Activated B cell treated with CpG ODN at 0.5 μM for 24 hours (primary cell): ENCODE data around the gene TASOR. TPM values are rescaled to one million over a fixed set of nuclear protein-coding genes. Genes with fewer than 3 reads are reported as not detected.

Experiments used
- ATAC-seq: fragments of 200-7000 bp; cut with Tn5 transposase; one replicate; pipeline ENCODE4 v1.10.0; 2021; ENCODE audit warnings: low read depth, mild to moderate bottlenecking, moderate library complexity
- CTCF ChIA-PET: fragments of 350-600 bp; sonication (Branson Sonifier 250); formaldehyde crosslinking; loops from one replicate; lab custom pipeline; 2021; ENCODE audit warnings: antibody characterized with exemption; lab: Charles Lee
- POLR2A ChIA-PET: fragments of 350-600 bp; sonication (Branson Sonifier 250); formaldehyde crosslinking; loops from one replicate; lab custom pipeline; 2021; ENCODE audit warnings: antibody characterized with exemption; lab: Charles Lee
- DNase-seq: peaks from one replicate; pipeline ENCODE4 v3.0.0; 2022
- H3K27ac Mint-ChIP-seq: one replicate; pipeline ENCODE4 v1.8.0; 2020; ENCODE audit warnings: mixed read lengths
- H3K27me3 Mint-ChIP-seq: one replicate; pipeline ENCODE4 v1.8.0; 2021; ENCODE audit warnings: mixed read lengths
- H3K36me3 Mint-ChIP-seq: one replicate; pipeline ENCODE4 v1.8.0; 2021; ENCODE audit warnings: low read depth, mixed read lengths
- H3K4me1 Mint-ChIP-seq: one replicate; pipeline ENCODE4 v1.8.0; 2021; ENCODE audit warnings: mixed read lengths
- H3K4me3 Mint-ChIP-seq: one replicate; pipeline ENCODE4 v1.8.0; 2020; ENCODE audit warnings: mild to moderate bottlenecking, mixed read lengths
- H3K9me3 Mint-ChIP-seq: one replicate; pipeline ENCODE4 v1.8.0; 2020; ENCODE audit warnings: mixed read lengths
- CTCF ChIP-seq: fragments of 200-600 bp; IDR thresholded peaks from one replicate; pipeline ENCODE4 v1.8.0; 2022; ENCODE audit warnings: antibody characterized with exemption, mild to moderate bottlenecking
- intact Hi-C: fragments of 100-400 bp; cut with micrococcal nuclease; formaldehyde crosslinking; loops from one replicate; pipeline ENCODE4 v1.15.1; 2024
- total RNA-seq: library from RNA; stranded (reverse); gene quantifications from 2 replicates; pipeline ENCODE4 v1.2.3, GENCODE V29; 2022

The TASOR gene
- total RNA-seq, 1 donor from 2014 or later, result 79.7 TPM

- ChIA-PET CTCF (no interaction called here), POLR2A (interaction anchor here (0.6 to 1.5 kb wide), 5 partner anchors 8 to 1374 kb away, joined by 3 to 6 read pairs (median 4); partner anchors contain the start of gene TASOR)
- Mint-ChIP-seq H3K9me3 (no peaks in the 10 kb centered on the region), H3K27me3 (no peaks in the 10 kb centered on the region), H3K27ac (no peak overlapping the region), H3K36me3 (peaks cover 56% of the 10 kb centered on the region), H3K4me3 (no peak overlapping the region), H3K4me1 (peaks cover 29% of the 10 kb centered on the region)
- ATAC-seq (no peak), DNase-seq (no peak)
- TF ChIP-seq CTCF, result no peak
- intact Hi-C loops, result no loop called here
These were observed 9.1 kb downstream of the TASOR start for GRCh38 chr3:56673781-56674457.

DNA sequence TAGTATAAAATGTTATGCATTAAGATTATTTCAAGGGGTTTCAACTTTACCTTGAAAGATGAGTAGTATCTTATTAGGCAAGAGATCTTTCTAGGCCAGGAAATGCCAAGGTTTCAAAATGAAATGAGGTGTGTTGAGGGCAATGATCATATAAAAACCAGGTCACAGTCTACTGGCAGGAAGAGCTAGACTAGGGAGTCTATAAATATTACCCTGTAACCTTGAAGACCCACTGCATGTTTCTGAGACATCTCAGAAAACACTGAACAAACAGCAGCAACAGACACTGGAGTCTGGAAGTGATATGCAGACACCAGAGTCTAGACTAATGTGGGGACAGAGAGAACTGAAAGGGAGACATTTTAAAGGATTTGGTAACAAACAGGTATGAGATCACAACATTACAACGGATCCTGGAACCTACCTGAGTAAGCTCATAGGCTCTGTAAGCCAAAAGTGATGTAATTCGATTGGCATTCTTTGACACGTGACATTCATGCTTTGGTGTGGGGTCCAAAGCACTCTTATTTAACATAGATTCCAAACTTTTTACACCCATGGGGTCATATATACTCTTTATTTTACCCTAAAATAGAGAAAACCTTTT lies 15.0 kb downstream of the TASOR start:
- POLR2A ChIA-PET, result no interaction called here
- no peak for ATAC-seq
- intact Hi-C loops, result no loop called here
- H3K27me3 Mint-ChIP-seq, result no peaks in the 10 kb centered on the region
- H3K9me3 Mint-ChIP-seq, result no peaks in the 10 kb centered on the region
- CTCF ChIA-PET, result no interaction called here
- no peak overlapping the region for H3K4me3 Mint-ChIP-seq
- peaks cover 3% of the 10 kb centered on the region for H3K4me1 Mint-ChIP-seq
- no peak for DNase-seq
- TF ChIP-seq CTCF, result no peak
- H3K36me3 Mint-ChIP-seq, result peaks cover 78% of the 10 kb centered on the region
- no peak overlapping the region for H3K27ac Mint-ChIP-seq

- intact Hi-C loops, result no loop called here
- POLR2A ChIA-PET, result interaction anchor here (0.9 kb wide), 1 partner anchor 46 kb away, joined by 3 read pairs; no protein-coding TSS in a partner anchor
- no peaks in the 10 kb centered on the region for H3K4me1 Mint-ChIP-seq
- TF ChIP-seq CTCF, result no peak
- H3K27me3 Mint-ChIP-seq, result no peaks in the 10 kb centered on the region
- no peaks in the 10 kb centered on the region for H3K9me3 Mint-ChIP-seq
- no peak for ATAC-seq
- peaks cover 73% of the 10 kb centered on the region for H3K36me3 Mint-ChIP-seq
- no peak for DNase-seq
- CTCF ChIA-PET, result interaction anchor here (0.6 to 1.8 kb wide), 2 partner anchors 17 to 325 kb away, joined by 3 to 4 read pairs; no protein-coding TSS in a partner anchor
- H3K27ac Mint-ChIP-seq, result no peak overlapping the region
- no peak overlapping the region for H3K4me3 Mint-ChIP-seq
These were observed 18.2 kb downstream of the TASOR start for GRCh38 chr3:56664823-56665222.

DNA sequence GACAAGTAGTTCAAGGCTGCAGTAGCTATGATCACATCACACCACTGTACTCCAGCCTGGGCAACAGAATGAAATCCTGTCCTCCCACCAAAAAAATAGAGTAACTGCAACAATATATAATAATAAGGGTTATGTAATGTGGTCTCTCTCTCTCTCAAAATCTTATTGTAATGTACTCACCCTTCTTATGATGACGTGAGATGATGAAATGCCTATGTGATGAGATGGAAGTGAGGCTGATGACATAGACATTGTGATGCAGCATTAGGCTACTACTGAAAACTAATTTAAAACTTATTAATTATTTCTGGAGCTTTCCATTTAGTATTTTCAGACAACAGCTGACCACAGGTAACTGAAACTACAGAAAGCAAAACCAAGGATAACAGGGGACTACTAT lies 27.4 kb downstream of the TASOR start:
- CTCF ChIA-PET, result no interaction called here
- Mint-ChIP-seq H3K4me3 (no peak overlapping the region), H3K4me1 (peaks cover 5% of the 10 kb centered on the region)

More for the DNA sequence above, 27.4 kb downstream of the TASOR start:
- TF ChIP-seq CTCF, result no peak
- POLR2A ChIA-PET, result no interaction called here
- no peaks in the 10 kb centered on the region for H3K9me3 Mint-ChIP-seq
- ATAC-seq (no peak), DNase-seq (no peak)
- no peak overlapping the region for H3K27ac Mint-ChIP-seq
- H3K36me3 Mint-ChIP-seq, result peaks cover 84% of the 10 kb centered on the region
- no peaks in the 10 kb centered on the region for H3K27me3 Mint-ChIP-seq
- intact Hi-C loops, result no loop called here
